Prostate gland (tissue), 2 donors: Measurements from ENCODE around the gene GALNTL6. TPM values are rescaled to one million over a fixed set of nuclear protein-coding genes. Genes with fewer than 3 reads are reported as not detected.

Source experiments
- DNase-seq: peaks from one replicate; pipeline ENCODE4 v3.0.0-alpha.2; 2019; ENCODE audit warnings: low spot score
- H3K27ac ChIP-seq, 2 donors: fragments of 200-600 bp; sonication (generic); 2 replicates each; pipeline ENCODE4 v1.5.1; 2017 to 2019
- H3K27me3 ChIP-seq: fragments of 200-600 bp; sonication (generic); replicated peaks from 2 replicates; pipeline ENCODE4 v1.5.1; 2019; ENCODE audit not compliant: insufficient read depth
- H3K36me3 ChIP-seq, 2 donors: fragments of 200-600 bp; sonication (generic); 1 replicate in 1 of 2; 2 replicates in 1 of 2; pipeline versions ENCODE4 v1.5.1 to v1.8.1; 2017 to 2019
- H3K4me1 ChIP-seq: fragments of 200-600 bp; sonication (generic); replicated peaks from 2 replicates; pipeline ENCODE4 v1.5.1; 2019
- H3K4me3 ChIP-seq, 2 donors: fragments of 200-600 bp; sonication (generic); 2 replicates each; pipeline ENCODE4 v1.5.1; 2017 to 2019
- H3K9me3 ChIP-seq: fragments of 200-600 bp; sonication (generic); 2 replicates; pipeline ENCODE4 v1.5.1; 2017
- POLR2A ChIP-seq: fragments of 450-650 bp; IDR thresholded peaks from one replicate; pipeline ENCODE4 v1.6.1; 2016; ENCODE audit warnings: antibody characterized with exemption, mild to moderate bottlenecking
- POLR2AphosphoS5 ChIP-seq: sonication (generic); formaldehyde crosslinking; IDR thresholded peaks from one replicate; pipeline ENCODE4 v1.6.1; 2017; ENCODE audit warnings: antibody characterized with exemption
- WGBS: methylation state at CpG from one replicate; pipeline ENCODE4 v1.1.5; 2018; 5-methylcytosine and 5-hydroxymethylcytosine counted together
- intact Hi-C: fragments of 100-400 bp; cut with DNase I; formaldehyde crosslinking; loops from one replicate; pipeline ENCODE4 v1.14.2; 2022
- total RNA-seq, 2 donors: library from RNA; depleted of rRNA; stranded (reverse); fragments of >200 nt; gene quantifications; one replicate each; pipeline ENCODE4 v1.1.0, GENCODE V29; 2016
- TF ChIP-seq, protein P1 (sequence below), 4 experiments: fragments of 200-600 bp in 2 of 4; fragments of 450-650 bp in 2 of 4; sonication (generic) in 2 of 4; IDR thresholded peaks; 1 replicate in 3 of 4; 2 replicates in 1 of 4; pipeline ENCODE4 v1.5.1; 2016 to 2019; ENCODE audit warnings: antibody characterized with exemption in 4 of 4, mild to moderate bottlenecking in 2 of 4, moderate library complexity in 2 of 4

GALNTL6 gene
- total RNA-seq, 2 donors from 2014 or later, result 0.23 to 0.85 TPM

- Histone ChIP-seq H3K27ac (no peak overlapping the region), H3K4me1 (no peaks in the 10 kb centered on the region), H3K9me3 (no peaks in the 10 kb centered on the region), H3K36me3 (no peaks in the 10 kb centered on the region), H3K27me3 (no peaks in the 10 kb centered on the region), H3K4me3 (no peak overlapping the region)
- intact Hi-C loops, result no loop called here
- 71% methylated on average over 2 of the region's 2 CpGs for WGBS
- TF ChIP-seq POLR2AphosphoS5, result no peak
- TF ChIP-seq, protein P1, sequence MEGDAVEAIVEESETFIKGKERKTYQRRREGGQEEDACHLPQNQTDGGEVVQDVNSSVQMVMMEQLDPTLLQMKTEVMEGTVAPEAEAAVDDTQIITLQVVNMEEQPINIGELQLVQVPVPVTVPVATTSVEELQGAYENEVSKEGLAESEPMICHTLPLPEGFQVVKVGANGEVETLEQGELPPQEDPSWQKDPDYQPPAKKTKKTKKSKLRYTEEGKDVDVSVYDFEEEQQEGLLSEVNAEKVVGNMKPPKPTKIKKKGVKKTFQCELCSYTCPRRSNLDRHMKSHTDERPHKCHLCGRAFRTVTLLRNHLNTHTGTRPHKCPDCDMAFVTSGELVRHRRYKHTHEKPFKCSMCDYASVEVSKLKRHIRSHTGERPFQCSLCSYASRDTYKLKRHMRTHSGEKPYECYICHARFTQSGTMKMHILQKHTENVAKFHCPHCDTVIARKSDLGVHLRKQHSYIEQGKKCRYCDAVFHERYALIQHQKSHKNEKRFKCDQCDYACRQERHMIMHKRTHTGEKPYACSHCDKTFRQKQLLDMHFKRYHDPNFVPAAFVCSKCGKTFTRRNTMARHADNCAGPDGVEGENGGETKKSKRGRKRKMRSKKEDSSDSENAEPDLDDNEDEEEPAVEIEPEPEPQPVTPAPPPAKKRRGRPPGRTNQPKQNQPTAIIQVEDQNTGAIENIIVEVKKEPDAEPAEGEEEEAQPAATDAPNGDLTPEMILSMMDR (IDR thresholded peaks at IDR 0.05), result no peak
- no peak for TF ChIP-seq POLR2A
- DNase-seq, result no peak
Observed at GRCh38 chr4:172486531-172486930, 673.3 kb downstream of the GALNTL6 start.

DNA sequence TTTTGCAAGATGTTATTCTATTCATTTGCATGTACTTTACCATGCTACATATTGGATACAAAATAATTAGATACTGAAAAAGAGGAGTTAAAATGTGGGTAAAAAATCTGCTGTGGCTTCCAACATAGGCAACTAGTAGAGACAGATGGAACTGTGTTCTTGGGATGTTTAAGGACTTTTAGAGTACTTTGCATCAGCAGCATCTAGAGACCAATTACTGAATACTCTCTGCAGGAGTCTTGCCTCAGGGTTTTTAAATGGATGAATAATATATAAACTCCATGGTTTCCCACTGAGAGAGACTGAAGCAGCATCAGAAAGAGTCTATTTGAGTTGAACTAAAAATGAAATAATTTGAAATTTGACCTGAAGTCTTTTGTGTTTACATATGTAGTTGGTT is 676.7 kb downstream of the GALNTL6 start:
- TF ChIP-seq POLR2A (no peak), POLR2AphosphoS5 (no peak)
- TF ChIP-seq, protein P1 (IDR thresholded peaks at IDR 0.05), result no peak
- H3K27ac ChIP-seq, result no peak overlapping the region
- no peaks in the 10 kb centered on the region for H3K27me3 ChIP-seq
- no peak for DNase-seq
- H3K4me3 ChIP-seq, result no peak overlapping the region
- no peaks in the 10 kb centered on the region for H3K4me1 ChIP-seq
- no peaks in the 10 kb centered on the region for H3K9me3 ChIP-seq
- H3K36me3 ChIP-seq, result no peaks in the 10 kb centered on the region
- intact Hi-C loops, result no loop called here

DNA sequence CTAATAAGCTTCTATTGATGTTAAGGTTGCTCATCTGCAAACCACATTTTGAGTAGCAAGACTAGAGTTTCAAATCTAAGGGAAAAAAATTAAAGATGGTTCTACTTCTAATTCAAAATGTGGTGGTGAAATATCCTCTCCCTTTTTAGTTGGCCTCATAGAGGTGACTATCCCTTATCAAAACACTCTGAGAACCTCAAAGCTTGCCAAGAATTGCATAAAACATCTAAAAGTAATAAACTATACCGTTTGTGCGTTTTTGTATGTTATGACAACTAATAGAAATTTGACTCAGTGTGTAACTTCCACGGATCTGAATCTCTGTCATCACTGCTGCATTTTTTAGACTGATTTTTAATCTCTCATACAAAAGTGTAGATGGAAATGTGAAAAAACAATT is 682.6 kb downstream of the GALNTL6 start:
- Histone ChIP-seq H3K27me3 (no peaks in the 10 kb centered on the region), H3K4me3 (no peak overlapping the region), H3K4me1 (no peaks in the 10 kb centered on the region), H3K27ac (no peak overlapping the region), H3K36me3 (no peaks in the 10 kb centered on the region), H3K9me3 (no peaks in the 10 kb centered on the region)
- 63% methylated on average over 3 of the region's 3 CpGs for WGBS
- no peak for DNase-seq
- intact Hi-C loops, result no loop called here
- TF ChIP-seq POLR2A (no peak), POLR2AphosphoS5 (no peak)
- TF ChIP-seq, protein P1 (IDR thresholded peaks at IDR 0.05), result no peak

DNA sequence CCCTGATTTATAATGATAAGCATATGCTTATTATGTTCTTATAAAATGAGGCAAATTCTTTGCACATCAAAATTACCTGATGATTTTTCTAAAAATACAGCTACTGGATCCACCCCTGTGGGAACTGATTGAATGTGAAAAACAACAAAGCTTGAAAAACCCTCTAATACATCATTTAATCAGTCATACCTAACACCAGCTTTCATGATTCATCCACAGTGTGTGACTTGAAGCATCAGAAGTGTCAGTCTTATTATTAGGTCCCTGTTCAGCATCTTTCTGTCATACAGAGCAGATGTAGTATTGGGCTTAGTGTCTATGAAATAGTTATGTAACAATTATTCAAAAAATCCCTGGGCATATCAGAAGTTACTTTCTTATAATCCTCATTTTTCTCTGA is 684.1 kb downstream of the GALNTL6 start:
- H3K4me1 ChIP-seq, result no peaks in the 10 kb centered on the region
- DNase-seq, result no peak
- intact Hi-C loops, result no loop called here

DNA sequence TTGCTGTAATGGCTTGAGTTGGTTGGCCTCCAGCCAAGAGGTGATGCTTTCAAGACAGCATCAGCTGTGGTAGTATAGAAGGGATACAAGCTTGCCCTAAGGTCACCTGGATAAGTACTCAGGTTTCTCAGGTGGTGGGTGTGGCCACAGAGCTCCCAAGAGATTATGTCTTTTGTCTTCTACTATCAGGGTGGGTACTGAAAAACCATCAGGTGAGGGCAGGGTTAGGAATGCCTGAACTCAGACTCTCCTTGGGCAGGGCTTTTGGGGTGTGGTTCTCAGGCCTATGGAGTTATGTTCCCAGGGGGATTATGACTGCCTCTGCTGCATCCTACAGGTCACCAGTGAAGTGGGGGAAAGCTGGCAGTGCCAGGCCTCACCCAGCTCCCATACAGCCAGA is 700.8 kb downstream of the GALNTL6 start:
- H3K27ac ChIP-seq, result no peak overlapping the region
- DNase-seq, result no peak
- H3K9me3 ChIP-seq, result no peaks in the 10 kb centered on the region
- no peak overlapping the region for H3K4me3 ChIP-seq
- H3K4me1 ChIP-seq, result no peaks in the 10 kb centered on the region
- intact Hi-C loops, result no loop called here
- TF ChIP-seq POLR2AphosphoS5 (no peak), POLR2A (no peak)
- TF ChIP-seq, protein P1 (IDR thresholded peaks at IDR 0.05), result no peak
- no peaks in the 10 kb centered on the region for H3K27me3 ChIP-seq
- no peaks in the 10 kb centered on the region for H3K36me3 ChIP-seq

More for the DNA sequence above, 684.1 kb downstream of the GALNTL6 start:
- no peaks in the 10 kb centered on the region for H3K36me3 ChIP-seq
- H3K9me3 ChIP-seq, result no peaks in the 10 kb centered on the region
- no peak overlapping the region for H3K4me3 ChIP-seq
- no peaks in the 10 kb centered on the region for H3K27me3 ChIP-seq
- H3K27ac ChIP-seq, result no peak overlapping the region
- TF ChIP-seq, protein P1 (IDR thresholded peaks at IDR 0.05), result no peak
- no peak for TF ChIP-seq POLR2AphosphoS5
- TF ChIP-seq POLR2A, result no peak
